Breast epithelium (tissue), 4 donors: ENCODE measurements around the gene PDE10A. TPM values are rescaled to one million over a fixed set of nuclear protein-coding genes. Genes with fewer than 3 reads are reported as not detected.

Experiments used
- DNase-seq, 2 donors: peaks; one replicate each; pipeline ENCODE4 v3.0.0-alpha.2; 2019; ENCODE audit warnings: low spot score in 2 of 2
- H3K27ac ChIP-seq, 2 donors: fragments of 200-600 bp; sonication (generic) in 1 of 2; one replicate each; pipeline ENCODE4 v1.5.1; 2016 to 2019; ENCODE audit warnings: mild to moderate bottlenecking in 1 of 2
- H3K27me3 ChIP-seq, 2 donors: fragments of 200-600 bp; sonication (generic) in 1 of 2; one replicate each; pipeline versions ENCODE4 v1.5.1 to v1.6.0; 2017 to 2019; ENCODE audit warnings: control low read depth in 1 of 2, mild to moderate bottlenecking in 1 of 2
- H3K36me3 ChIP-seq: fragments of 200-600 bp; one replicate; pipeline ENCODE4 v1.5.1; 2019
- H3K4me1 ChIP-seq, 2 donors: fragments of 200-600 bp; sonication (generic); one replicate each; pipeline ENCODE4 v1.5.1; 2016 to 2019; ENCODE audit warnings: control low read depth in 1 of 2
- H3K4me3 ChIP-seq, 3 donors: fragments of 200-600 bp; sonication (generic); 1 replicate in 2 of 3; 2 replicates in 1 of 3; pipeline ENCODE4 v1.5.1; 2016 to 2019; ENCODE audit warnings: mild to moderate bottlenecking in 3 of 3, moderate library complexity in 2 of 3
- H3K9me3 ChIP-seq, 2 donors: fragments of 200-600 bp; sonication (generic) in 1 of 2; one replicate each; pipeline ENCODE4 v1.5.1; 2016 to 2019; ENCODE audit warnings: control low read depth in 1 of 2
- POLR2A ChIP-seq: fragments of 450-650 bp; IDR thresholded peaks from one replicate; pipeline ENCODE4 v1.6.1; 2016; ENCODE audit warnings: antibody characterized with exemption, mild to moderate bottlenecking, moderate library complexity
- POLR2AphosphoS5 ChIP-seq, 3 donors: sonication (generic); formaldehyde crosslinking; IDR thresholded peaks; one replicate each; pipeline ENCODE4 v1.6.1; 2017; ENCODE audit warnings: antibody characterized with exemption in 3 of 3
- intact Hi-C: fragments of 100-400 bp; cut with DNase I; formaldehyde crosslinking; loops from one replicate; pipeline ENCODE4 v1.15.1; 2023; ENCODE audit warnings: low total_unique reads
- total RNA-seq, 3 donors: library from RNA; depleted of rRNA; stranded (reverse); fragments of >200 nt; gene quantifications; one replicate each; pipeline ENCODE4 v1.1.0, GENCODE V29; 2016
- TF ChIP-seq, protein P1 (sequence below), 3 donors: fragments of 450-650 bp; IDR thresholded peaks; one replicate each; pipeline ENCODE4 v1.5.1; 2016 to 2017; ENCODE audit warnings: antibody characterized with exemption in 3 of 3, mild to moderate bottlenecking in 3 of 3, moderate library complexity in 3 of 3

The PDE10A gene
- total RNA-seq, 3 donors from 2014 or later, result 2.7 to 22.0 (median 12.6) TPM

DNA sequence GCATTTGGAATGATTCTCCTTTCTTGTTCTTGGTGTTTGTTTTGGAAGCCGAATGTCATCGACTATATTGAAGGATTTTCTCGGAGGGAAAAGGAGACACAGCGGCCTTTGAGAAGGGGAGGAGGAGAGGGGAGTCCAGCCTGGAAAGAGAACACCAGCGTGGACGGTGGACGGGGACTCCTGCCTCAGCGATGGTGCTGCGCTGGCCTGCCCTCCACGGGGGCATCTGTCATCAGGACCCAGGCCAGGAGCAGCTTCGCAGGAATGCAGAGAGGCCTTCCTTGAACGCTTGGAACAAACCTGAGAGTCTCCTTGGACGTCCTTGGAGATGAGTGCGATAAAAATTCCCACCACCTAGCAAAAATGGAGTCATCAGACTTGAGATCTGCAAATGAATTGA, 345.3 kb downstream of the PDE10A start:
- TF ChIP-seq, protein P1, sequence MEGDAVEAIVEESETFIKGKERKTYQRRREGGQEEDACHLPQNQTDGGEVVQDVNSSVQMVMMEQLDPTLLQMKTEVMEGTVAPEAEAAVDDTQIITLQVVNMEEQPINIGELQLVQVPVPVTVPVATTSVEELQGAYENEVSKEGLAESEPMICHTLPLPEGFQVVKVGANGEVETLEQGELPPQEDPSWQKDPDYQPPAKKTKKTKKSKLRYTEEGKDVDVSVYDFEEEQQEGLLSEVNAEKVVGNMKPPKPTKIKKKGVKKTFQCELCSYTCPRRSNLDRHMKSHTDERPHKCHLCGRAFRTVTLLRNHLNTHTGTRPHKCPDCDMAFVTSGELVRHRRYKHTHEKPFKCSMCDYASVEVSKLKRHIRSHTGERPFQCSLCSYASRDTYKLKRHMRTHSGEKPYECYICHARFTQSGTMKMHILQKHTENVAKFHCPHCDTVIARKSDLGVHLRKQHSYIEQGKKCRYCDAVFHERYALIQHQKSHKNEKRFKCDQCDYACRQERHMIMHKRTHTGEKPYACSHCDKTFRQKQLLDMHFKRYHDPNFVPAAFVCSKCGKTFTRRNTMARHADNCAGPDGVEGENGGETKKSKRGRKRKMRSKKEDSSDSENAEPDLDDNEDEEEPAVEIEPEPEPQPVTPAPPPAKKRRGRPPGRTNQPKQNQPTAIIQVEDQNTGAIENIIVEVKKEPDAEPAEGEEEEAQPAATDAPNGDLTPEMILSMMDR (IDR thresholded peaks at IDR 0.05), result no peak
- TF ChIP-seq POLR2A, result no peak
- TF ChIP-seq POLR2AphosphoS5 (IDR thresholded peaks at IDR 0.05), result no peak
- intact Hi-C loops, result no loop called here
- H3K4me3 ChIP-seq, result no peak overlapping the region
- DNase-seq, result no peak
- H3K4me1 ChIP-seq, result no peaks in the 10 kb centered on the region
- H3K36me3 ChIP-seq, result no peaks in the 10 kb centered on the region
- no peak overlapping the region for H3K27ac ChIP-seq
- no peaks in the 10 kb centered on the region for H3K27me3 ChIP-seq
- H3K9me3 ChIP-seq, result peaks cover 6 to 36% of the 10 kb centered on the region in 2 donors

DNA sequence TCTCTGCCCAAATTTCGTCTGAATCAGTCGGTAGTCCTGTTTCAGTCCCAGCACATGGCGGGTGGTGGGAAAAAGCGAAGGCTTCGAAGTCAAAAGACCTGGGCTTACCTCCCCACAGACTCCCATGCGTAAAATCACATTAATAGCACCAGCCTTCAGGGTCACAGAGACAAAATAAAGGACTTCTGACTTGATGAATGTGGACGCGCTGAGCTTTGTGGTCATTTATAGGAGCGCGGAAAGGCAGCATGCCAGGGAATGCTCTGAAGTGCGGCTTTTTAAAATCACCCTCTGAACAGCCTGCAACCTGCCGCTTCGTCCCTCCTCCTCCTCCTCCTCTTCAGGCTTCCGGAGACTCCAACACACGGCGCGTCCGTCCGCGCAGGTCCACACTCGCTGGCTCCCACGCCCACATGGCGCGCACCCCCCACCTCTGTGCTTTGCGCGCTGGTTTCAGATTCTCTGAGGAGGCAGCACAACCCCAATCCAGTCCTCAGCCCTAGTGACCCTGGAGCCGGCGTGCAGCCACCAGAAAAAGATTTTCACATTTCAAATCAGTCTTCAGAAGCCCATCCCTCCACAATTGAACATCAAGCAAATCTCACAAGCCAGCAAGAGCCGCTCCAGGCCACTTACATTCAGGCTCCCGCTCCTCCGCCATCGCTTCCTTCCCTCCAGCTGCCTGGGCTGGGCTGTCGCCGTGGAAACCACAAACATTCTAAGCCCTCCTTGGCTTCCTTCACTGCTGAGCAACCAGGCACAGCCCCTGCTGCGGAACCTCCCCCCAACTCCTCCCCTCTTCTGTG, 353.9 kb downstream of the PDE10A start, which contains the start of gene C6orf118:
Gene C6orf118, minus strand, starts transcription at position 680 of the 806 bp plus-strand sequence. Its CDS starts 19 bp downstream, at position 661.
- intact Hi-C loops, result no loop called here
- no peak for DNase-seq

DNA sequence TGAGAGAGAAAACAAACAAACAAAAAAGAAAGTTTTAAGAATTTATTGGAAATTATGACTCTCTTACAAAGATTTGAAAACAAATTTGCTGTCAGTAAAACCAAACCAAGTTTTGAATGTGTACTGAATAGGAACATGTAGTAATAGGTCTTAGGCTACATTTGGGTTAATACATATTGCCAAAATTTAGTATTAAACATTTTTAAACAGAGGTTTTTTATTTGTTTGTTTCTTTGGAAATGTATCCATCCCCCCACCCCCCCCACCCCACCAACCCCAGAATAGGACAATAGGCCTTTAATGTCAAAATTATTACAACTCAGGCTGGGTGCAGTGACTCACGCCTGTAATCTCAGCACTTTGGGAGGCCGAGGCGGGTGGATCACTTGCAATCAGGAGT, 356.1 kb downstream of the PDE10A start:
- intact Hi-C loops, result no loop called here
- Histone ChIP-seq H3K4me3 (no peak overlapping the region), H3K27ac (no peak overlapping the region), H3K36me3 (no peaks in the 10 kb centered on the region), H3K27me3 (no peaks in the 10 kb centered on the region), H3K9me3 (no peaks in the 10 kb centered on the region), H3K4me1 (no peaks in the 10 kb centered on the region)
- DNase-seq, result no peak
- TF ChIP-seq POLR2A (no peak), POLR2AphosphoS5 (IDR thresholded peaks at IDR 0.05) (no peak)
- TF ChIP-seq, protein P1 (IDR thresholded peaks at IDR 0.05), result no peak

More for the DNA sequence above, 353.9 kb downstream of the PDE10A start, which contains the start of gene C6orf118:
- no peaks in the 10 kb centered on the region for H3K9me3 ChIP-seq
- H3K4me1 ChIP-seq, result no peaks in the 10 kb centered on the region
- H3K27me3 ChIP-seq, result no peaks in the 10 kb centered on the region
- H3K27ac ChIP-seq, result no peak within 1 kb of the TSS
- no peaks in the 10 kb centered on the region for H3K36me3 ChIP-seq
- TF ChIP-seq, protein P1 (IDR thresholded peaks at IDR 0.05), result no peak
- no peak for TF ChIP-seq POLR2AphosphoS5 (IDR thresholded peaks at IDR 0.05)
- no peak for TF ChIP-seq POLR2A
- H3K4me3 ChIP-seq, result peak within 1 kb of the TSS; percentile 38 to 66 (median 47)

DNA sequence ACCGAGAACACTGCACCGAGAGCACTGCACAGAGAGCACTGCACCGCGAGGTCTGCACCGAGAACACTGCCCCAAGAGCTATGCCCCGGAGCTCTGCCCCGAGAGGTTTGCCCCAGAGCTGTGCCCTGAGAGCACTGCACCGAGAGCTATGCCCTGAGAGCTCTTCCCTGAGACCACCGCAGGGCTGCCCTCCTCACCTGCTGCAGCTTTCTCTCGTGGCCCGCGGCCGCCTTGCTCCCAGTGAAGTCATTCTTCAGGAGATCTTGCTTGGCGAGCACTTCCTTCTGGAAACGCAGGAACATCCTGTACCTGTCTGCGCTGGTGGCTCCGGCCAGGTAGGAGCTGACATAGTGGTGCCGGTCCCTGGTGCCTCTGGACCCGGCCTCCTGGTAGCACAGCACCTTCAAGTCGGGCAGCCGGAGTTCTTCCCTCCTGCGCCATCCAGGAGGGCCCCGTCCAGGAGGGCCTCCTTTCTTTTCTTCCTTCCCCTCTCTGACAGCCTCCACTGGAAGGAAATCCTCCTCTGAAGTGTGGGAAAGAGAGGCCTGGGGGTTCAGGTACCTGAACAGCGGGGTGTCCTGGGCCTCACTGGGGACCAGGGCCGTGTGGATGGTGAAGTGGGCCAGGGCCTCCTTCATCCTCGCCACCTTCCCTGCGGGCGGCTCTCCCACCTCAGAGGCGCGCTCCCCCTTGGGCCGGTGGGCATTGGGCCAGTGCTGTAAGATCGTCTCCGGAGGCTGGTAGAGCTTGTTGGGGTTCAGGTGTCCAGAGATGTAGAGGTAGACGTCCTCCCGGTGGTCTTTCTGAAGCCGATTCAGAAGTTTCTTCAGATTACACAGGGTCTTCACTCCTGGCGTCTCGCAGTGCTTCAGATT, 361.4 kb downstream of the PDE10A start:
- intact Hi-C loops, result no loop called here
- Histone ChIP-seq H3K4me3 (no peak overlapping the region), H3K36me3 (no peaks in the 10 kb centered on the region), H3K4me1 (no peaks in the 10 kb centered on the region), H3K27me3 (no peaks in the 10 kb centered on the region), H3K27ac (no peak overlapping the region), H3K9me3 (no peaks in the 10 kb centered on the region)
- DNase-seq, result no peak
- TF ChIP-seq, protein P1 (IDR thresholded peaks at IDR 0.05), result no peak
- TF ChIP-seq POLR2AphosphoS5 (IDR thresholded peaks at IDR 0.05), result no peak
- no peak for TF ChIP-seq POLR2A
